Common myeloid progenitor, CD34-positive (primary cell): Measurements from ENCODE around the gene PLPPR2.
"Not testable (repeated sequence)": the region's sequence is repeated elsewhere in the genome, so short reads cannot be mapped to it uniquely, and the experiment has no call there.

Source experiments
- CTCF ChIA-PET: fragments of 350-600 bp; sonication (Branson Sonifier 250); formaldehyde crosslinking; loops from one replicate; lab custom pipeline; 2021; ENCODE audit warnings: antibody characterized with exemption; lab: Charles Lee
- POLR2A ChIA-PET: fragments of 350-600 bp; sonication (Branson Sonifier 250); formaldehyde crosslinking; loops from one replicate; lab custom pipeline; 2021; ENCODE audit warnings: antibody characterized with exemption; lab: Charles Lee
- DNase-seq, 3 donors: peaks; one replicate each; pipeline versions ENCODE4 v3.0.0 to v3.0.0-alpha.2; 2013
- H3K27ac ChIP-seq, 2 experiments: 1 replicate in 1 of 2; 2 replicates in 1 of 2; pipeline ENCODE4 v1.7.0; 2013; ENCODE audit warnings: inconsistent platforms in 2 of 2, low read length in 2 of 2, mild to moderate bottlenecking in 2 of 2, low read depth in 1 of 2, moderate library complexity in 1 of 2; ENCODE audit not compliant: severe bottlenecking in 2 of 2, insufficient read depth in 1 of 2, poor library complexity in 1 of 2
- H3K27me3 ChIP-seq, 5 experiments: replicated peaks in 2 of 5; 1 replicate in 3 of 5; 2 replicates in 2 of 5; pipeline versions ENCODE4 v1.6.1 to v1.7.0; 2013; ENCODE audit warnings: low read length in 4 of 5, mild to moderate bottlenecking in 2 of 5, moderate library complexity in 2 of 5, inconsistent platforms in 1 of 5; ENCODE audit not compliant: insufficient read depth in 5 of 5, control insufficient read depth in 4 of 5
- H3K36me3 ChIP-seq, 4 experiments: 1 replicate in 2 of 4; 2 replicates in 2 of 4; pipeline versions ENCODE4 v1.6.1 to v1.7.0; 2013; ENCODE audit warnings: low read length in 3 of 4, control low read depth in 1 of 4, mild to moderate bottlenecking in 1 of 4; ENCODE audit not compliant: control insufficient read depth in 4 of 4, insufficient read depth in 4 of 4
- H3K4me1 ChIP-seq, 4 experiments: 1 replicate in 3 of 4; 2 replicates in 1 of 4; pipeline versions ENCODE4 v1.6.1 to v1.7.1; 2013; ENCODE audit warnings: low read length in 3 of 4, mild to moderate bottlenecking in 3 of 4, control low read depth in 1 of 4, inconsistent platforms in 1 of 4, moderate library complexity in 1 of 4; ENCODE audit not compliant: control insufficient read depth in 4 of 4, insufficient read depth in 4 of 4; ENCODE audit errors: control extremely low read depth in 1 of 4
- H3K4me3 ChIP-seq, 7 experiments: 1 replicate in 4 of 7; 2 replicates in 3 of 7; pipeline versions ENCODE4 v1.5.1 to v1.7.0; 2013; ENCODE audit warnings: mild to moderate bottlenecking in 7 of 7, low read length in 6 of 7, moderate library complexity in 6 of 7, inconsistent platforms in 2 of 7, low read depth in 2 of 7, control low read depth in 1 of 7; ENCODE audit not compliant: insufficient read depth in 4 of 7, control insufficient read depth in 1 of 7; ENCODE audit errors: extremely low read depth in 1 of 7
- H3K9me3 ChIP-seq, 5 experiments: 1 replicate in 4 of 5; 2 replicates in 1 of 5; pipeline versions ENCODE4 v1.6.1 to v1.7.1; 2013; ENCODE audit warnings: low read length in 4 of 5, mild to moderate bottlenecking in 2 of 5, inconsistent platforms in 1 of 5, low read depth in 1 of 5, moderate library complexity in 1 of 5; ENCODE audit not compliant: control insufficient read depth in 4 of 5, insufficient read depth in 2 of 5; ENCODE audit errors: control extremely low read depth in 1 of 5
- WGBS: methylation state at CpG from one replicate; pipeline ENCODE4 v1.1.5; 2013; ENCODE audit not compliant: insufficient coverage; 5-methylcytosine and 5-hydroxymethylcytosine counted together

PLPPR2 gene

GRCh38 chr19:11404588-11405222, 49.5 kb downstream of the PLPPR2 start:
- CTCF ChIA-PET: interaction anchor here (1.6 to 4.4 kb wide), 3 partner anchors 13 to 23 kb away, joined by 5 to 36 read pairs (median 6); partner anchors contain the start of genes EPOR and RGL3
- WGBS: 73% methylated on average over 8 of the region's 9 CpGs

GRCh38 chr19:11405846-11406643, 50.8 kb downstream of the PLPPR2 start:
- ChIA-PET CTCF (interaction anchor here (0.7 to 4.4 kb wide), 10 partner anchors 9 to 138 kb away, joined by 3 to 36 read pairs (median 4); partner anchors contain the start of gene EPOR), POLR2A (interaction anchor here (0.6 kb wide), 1 partner anchor 22 kb away, joined by 11 read pairs; no protein-coding TSS in a partner anchor)
- H3K36me3 ChIP-seq: no peaks in the 10 kb centered on the region
- WGBS: 39% methylated on average over 38 of the region's 44 CpGs
- H3K27me3 ChIP-seq: peaks cover 0 to 13% (median 4%) of the 10 kb centered on the region in 5 experiments
- no peak overlapping the region for H3K27ac ChIP-seq
- DNase-seq: no peak
- no peaks in the 10 kb centered on the region for H3K9me3 ChIP-seq
- peaks cover 0 to 3% (median 0%) of the 10 kb centered on the region in 4 experiments for H3K4me1 ChIP-seq
- no peak overlapping the region for H3K4me3 ChIP-seq

More at GRCh38 chr19:11404588-11405222, 49.5 kb downstream of the PLPPR2 start:
- H3K4me3 ChIP-seq: no peak overlapping the region
- peaks cover 0 to 3% (median 0%) of the 10 kb centered on the region in 4 experiments for H3K4me1 ChIP-seq
- no peaks in the 10 kb centered on the region for H3K36me3 ChIP-seq
- H3K27me3 ChIP-seq: peaks cover 0 to 13% (median 4%) of the 10 kb centered on the region in 5 experiments
- no peaks in the 10 kb centered on the region for H3K9me3 ChIP-seq
- POLR2A ChIA-PET: no interaction called here
- H3K27ac ChIP-seq: no peak overlapping the region
- no peak for DNase-seq

GRCh38 chr19:11406703-11407236, 51.5 kb downstream of the PLPPR2 start:
- H3K27ac ChIP-seq: not testable (repeated sequence)

GRCh38 chr19:11408591-11408990, 53.4 kb downstream of the PLPPR2 start:
- POLR2A ChIA-PET: no interaction called here
- 100% methylated on average over 4 of the region's 4 CpGs for WGBS
- H3K36me3 ChIP-seq: no peaks in the 10 kb centered on the region
- H3K27me3 ChIP-seq: peaks cover 0 to 13% (median 5%) of the 10 kb centered on the region in 5 experiments
- no peak overlapping the region for H3K27ac ChIP-seq
- peaks cover 0 to 3% (median 0%) of the 10 kb centered on the region in 4 experiments for H3K4me1 ChIP-seq
- DNase-seq: no peak
- no peak overlapping the region for H3K4me3 ChIP-seq
- H3K9me3 ChIP-seq: no peaks in the 10 kb centered on the region
- CTCF ChIA-PET: interaction anchor here (4.4 kb wide), 1 partner anchor 26 kb away, joined by 36 read pairs; the partner anchor contains the start of gene EPOR

More at GRCh38 chr19:11406703-11407236, 51.5 kb downstream of the PLPPR2 start:
- H3K27me3 ChIP-seq: peaks cover 0 to 13% (median 5%) of the 10 kb centered on the region in 5 experiments
- H3K9me3 ChIP-seq, POLR2A ChIA-PET, H3K4me3 ChIP-seq, H3K36me3 ChIP-seq, H3K4me1 ChIP-seq, DNase-seq: not testable (repeated sequence)
- CTCF ChIA-PET: interaction anchor here (0.7 to 4.4 kb wide), 11 partner anchors 9 to 139 kb away, joined by 3 to 36 read pairs (median 4); partner anchors contain the start of gene EPOR
- WGBS: 82% methylated on average over 10 of the region's 12 CpGs

- 100% methylated on average over 3 of the region's 8 CpGs for WGBS
- Histone ChIP-seq H3K27me3 (peaks cover 0 to 17% (median 7%) of the 10 kb centered on the region in 5 experiments), H3K36me3 (no peaks in the 10 kb centered on the region), H3K4me3 (no peak overlapping the region), H3K9me3 (no peaks in the 10 kb centered on the region), H3K27ac (no peak overlapping the region), H3K4me1 (peaks cover 0 to 3% (median 0%) of the 10 kb centered on the region in 4 experiments)
- ChIA-PET POLR2A (no interaction called here), CTCF (interaction anchor here (1.0 to 1.1 kb wide), 2 partner anchors 12 to 33 kb away, joined by 3 to 4 read pairs; no protein-coding TSS in a partner anchor)
- no peak for DNase-seq
Observed at GRCh38 chr19:11410682-11411081, 55.5 kb downstream of the PLPPR2 start.

- WGBS: 100% methylated on average over 2 of the region's 2 CpGs
- POLR2A ChIA-PET: no interaction called here
Observed at GRCh38 chr19:11414544-11414943, 59.3 kb downstream of the PLPPR2 start.

More at GRCh38 chr19:11414544-11414943, 59.3 kb downstream of the PLPPR2 start:
- Histone ChIP-seq H3K27me3 (peaks cover 0 to 42% (median 15%) of the 10 kb centered on the region in 5 experiments), H3K4me3 (no peak overlapping the region), H3K27ac (no peak overlapping the region), H3K9me3 (no peaks in the 10 kb centered on the region), H3K4me1 (peaks cover 0 to 9% (median 6%) of the 10 kb centered on the region in 4 experiments), H3K36me3 (no peaks in the 10 kb centered on the region)
- CTCF ChIA-PET: interaction anchor here (1.2 kb wide), 1 partner anchor 16 kb away, joined by 3 read pairs; no protein-coding TSS in a partner anchor
- no peak for DNase-seq
